ENCODE data around the gene SPRN.

SPRN gene

DNA sequence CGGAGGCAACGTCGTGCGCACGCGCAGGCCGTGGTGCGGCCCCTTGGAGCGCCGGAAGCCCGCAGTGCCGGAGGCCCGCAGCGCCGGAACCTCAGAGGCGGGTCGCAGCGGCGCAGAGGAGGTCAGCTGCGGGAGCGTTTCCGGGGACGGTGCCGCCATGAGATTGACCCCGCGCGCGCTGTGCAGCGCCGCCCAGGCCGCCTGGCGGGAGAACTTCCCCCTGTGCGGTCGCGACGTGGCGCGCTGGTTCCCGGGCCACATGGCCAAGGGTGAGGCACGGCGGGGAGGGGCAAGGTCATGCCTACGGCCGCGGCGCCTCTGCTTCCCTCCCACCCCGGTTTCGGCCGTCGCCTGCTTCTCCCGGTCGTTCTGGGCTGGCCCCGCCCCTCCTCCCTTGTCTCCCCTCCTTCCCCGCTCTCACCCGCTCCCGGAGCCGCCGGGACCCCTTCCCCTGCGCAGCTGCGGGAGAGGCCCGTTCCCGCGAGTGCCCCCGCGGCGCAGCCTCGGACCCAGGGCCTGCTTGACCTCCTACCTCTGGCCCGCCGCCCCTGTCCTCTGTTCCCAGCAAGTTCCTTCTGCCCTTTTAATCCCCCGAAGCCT is 30.3 kb downstream of the SPRN start, which contains the start of gene MTG1:
Gene MTG1 (plus strand): TSS at position 94 of the 600 bp plus-strand sequence. CDS start 64 bp downstream, at position 158.
- TF ChIP-seq, protein P1, sequence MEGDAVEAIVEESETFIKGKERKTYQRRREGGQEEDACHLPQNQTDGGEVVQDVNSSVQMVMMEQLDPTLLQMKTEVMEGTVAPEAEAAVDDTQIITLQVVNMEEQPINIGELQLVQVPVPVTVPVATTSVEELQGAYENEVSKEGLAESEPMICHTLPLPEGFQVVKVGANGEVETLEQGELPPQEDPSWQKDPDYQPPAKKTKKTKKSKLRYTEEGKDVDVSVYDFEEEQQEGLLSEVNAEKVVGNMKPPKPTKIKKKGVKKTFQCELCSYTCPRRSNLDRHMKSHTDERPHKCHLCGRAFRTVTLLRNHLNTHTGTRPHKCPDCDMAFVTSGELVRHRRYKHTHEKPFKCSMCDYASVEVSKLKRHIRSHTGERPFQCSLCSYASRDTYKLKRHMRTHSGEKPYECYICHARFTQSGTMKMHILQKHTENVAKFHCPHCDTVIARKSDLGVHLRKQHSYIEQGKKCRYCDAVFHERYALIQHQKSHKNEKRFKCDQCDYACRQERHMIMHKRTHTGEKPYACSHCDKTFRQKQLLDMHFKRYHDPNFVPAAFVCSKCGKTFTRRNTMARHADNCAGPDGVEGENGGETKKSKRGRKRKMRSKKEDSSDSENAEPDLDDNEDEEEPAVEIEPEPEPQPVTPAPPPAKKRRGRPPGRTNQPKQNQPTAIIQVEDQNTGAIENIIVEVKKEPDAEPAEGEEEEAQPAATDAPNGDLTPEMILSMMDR (IDR thresholded peaks at IDR 0.05; ENCODE audit: low read depth, low read length, missing control alignments), result no peak
- in situ Hi-C loops (cut with HindIII; ENCODE audit: low sequenced_read_pairs), result no loop called here
- peak; percentile 57 for DNase-seq (ENCODE audit: low read depth)
- peak within 1 kb of the TSS; percentile 87 for H3K4me3 ChIP-seq (ENCODE audit: low read depth, low read length)

GRCh38 chr10:133393401-133394063 is 30.9 kb downstream of the SPRN start:
- TF ChIP-seq, protein P1 (IDR thresholded peaks at IDR 0.05; ENCODE audit: low read depth, low read length, missing control alignments), result no peak
- H3K4me3 ChIP-seq (ENCODE audit: low read depth, low read length), result peak overlapping the region; percentile 87
- no peak for DNase-seq (ENCODE audit: low read depth)
- in situ Hi-C loops (cut with HindIII; ENCODE audit: low sequenced_read_pairs), result no loop called here

DNA sequence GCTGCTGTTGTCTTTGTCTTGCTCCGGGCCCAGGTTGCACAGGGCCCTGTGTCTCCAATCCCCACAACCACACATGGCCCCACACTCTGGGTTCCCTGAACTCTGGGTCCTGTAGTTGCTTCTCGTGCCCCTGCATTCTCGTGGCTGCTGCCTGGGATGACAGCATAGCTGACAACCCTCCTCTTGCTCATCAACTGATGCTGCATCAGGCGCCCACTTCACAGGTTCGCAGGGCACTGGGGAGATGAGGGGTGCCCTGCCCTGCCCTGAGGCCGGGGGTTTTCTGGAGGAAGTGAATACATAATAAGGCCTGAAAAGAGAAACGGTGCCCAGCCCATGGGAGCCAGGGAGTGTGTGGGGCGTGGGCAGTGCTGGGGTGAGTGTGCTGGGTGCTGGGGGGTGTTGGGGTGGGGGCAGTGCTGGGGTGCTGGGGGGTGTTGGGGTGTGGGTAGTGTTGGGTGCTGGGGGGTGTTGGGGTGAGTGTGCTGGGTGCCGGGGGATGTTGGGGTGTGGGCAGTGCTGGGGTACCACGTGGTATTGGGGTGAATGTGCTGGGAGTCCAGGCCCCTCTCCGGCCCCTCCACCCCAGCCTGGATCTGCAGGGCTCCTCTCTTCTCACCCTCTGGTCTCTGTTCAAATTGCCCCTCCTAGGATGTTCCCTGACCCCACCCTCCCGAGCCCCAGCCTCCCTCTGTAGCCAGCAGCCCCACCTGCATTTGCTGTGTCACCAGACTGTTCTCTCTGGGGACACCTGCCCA is 32.5 kb downstream of the SPRN start:
- H3K4me3 ChIP-seq (ENCODE audit: low read depth, low read length), result no peak overlapping the region
- in situ Hi-C loops (cut with HindIII; ENCODE audit: low sequenced_read_pairs), result no loop called here
- DNase-seq (ENCODE audit: low read depth), result no peak
- TF ChIP-seq, protein P1 (IDR thresholded peaks at IDR 0.05; ENCODE audit: low read depth, low read length, missing control alignments), result no peak

DNA sequence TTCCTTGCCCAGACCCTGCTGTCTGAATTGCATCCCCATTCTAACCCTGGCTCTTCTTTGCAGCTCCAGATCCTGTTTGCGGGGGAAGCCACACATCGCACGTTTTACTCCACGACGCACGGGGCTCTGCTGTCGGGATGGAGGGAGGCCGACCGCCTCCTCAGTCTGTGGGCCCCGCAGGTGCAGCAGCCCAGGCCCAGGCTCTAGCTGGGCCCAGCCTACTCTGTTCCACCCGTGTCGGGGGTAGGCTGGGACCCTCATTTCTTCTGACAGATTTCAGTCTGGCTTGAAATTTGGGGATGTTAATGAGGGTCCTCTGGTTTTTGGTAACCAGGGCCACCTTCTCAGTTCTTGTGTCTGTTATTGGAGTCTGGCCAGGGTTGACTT is 33.2 kb downstream of the SPRN start:
- DNase-seq (ENCODE audit: low read depth), result no peak
- H3K4me3 ChIP-seq (ENCODE audit: low read depth, low read length), result no peak overlapping the region
- TF ChIP-seq, protein P1 (IDR thresholded peaks at IDR 0.05; ENCODE audit: low read depth, low read length, missing control alignments), result no peak
- in situ Hi-C loops (cut with HindIII; ENCODE audit: low sequenced_read_pairs), result no loop called here

DNA sequence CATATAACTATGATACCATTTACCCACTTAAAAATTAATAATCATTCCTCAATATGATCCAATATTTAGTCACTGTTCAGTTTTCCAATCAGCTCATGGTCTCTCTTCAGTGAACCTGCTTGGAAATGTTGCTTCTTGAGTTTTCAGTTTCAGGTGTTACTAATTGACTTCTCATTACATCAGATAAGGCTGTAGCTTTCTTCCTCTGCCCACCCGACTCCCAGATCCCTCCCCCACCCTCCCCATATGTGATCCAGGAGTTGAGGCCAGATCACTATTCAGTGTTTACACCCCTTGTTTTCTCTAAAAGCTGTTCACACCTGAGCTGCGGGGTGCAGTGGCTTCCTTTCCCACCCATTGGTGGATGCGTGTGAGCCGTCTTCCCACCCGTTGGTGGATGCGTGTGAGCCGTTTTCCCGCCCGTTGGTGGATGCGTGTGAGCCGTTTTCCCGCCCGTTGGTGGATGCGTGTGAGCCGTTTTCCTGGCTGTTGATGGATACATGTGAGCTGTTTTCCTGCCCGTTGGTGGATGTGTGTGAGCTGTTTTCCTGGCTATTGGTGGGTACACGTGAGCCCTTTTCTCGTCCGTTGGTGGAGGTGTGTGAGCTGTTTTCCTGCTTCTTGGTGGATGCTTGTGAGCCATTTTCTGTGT is 33.7 kb downstream of the SPRN start:
- TF ChIP-seq, protein P1 (IDR thresholded peaks at IDR 0.05; ENCODE audit: low read depth, low read length, missing control alignments), result no peak
- in situ Hi-C loops (cut with HindIII; ENCODE audit: low sequenced_read_pairs), result no loop called here
- H3K4me3 ChIP-seq (ENCODE audit: low read depth, low read length), result no peak overlapping the region
- no peak for DNase-seq (ENCODE audit: low read depth)

Measured in astrocyte of the cerebellum (primary cell).